Testis (tissue), 2 donors: Measurements from ENCODE around the gene NOS1.

Experiments
- CTCF ChIP-seq, 3 experiments: fragments of 450-650 bp in 2 of 3; fragments of 200-600 bp in 1 of 3; sonication (generic) in 1 of 3; IDR thresholded peaks; one replicate each; pipeline ENCODE4 v1.5.1; 2016 to 2019; ENCODE audit warnings: antibody characterized with exemption in 3 of 3, mild to moderate bottlenecking in 2 of 3, moderate library complexity in 1 of 3
- POLR2A ChIP-seq: fragments of 450-650 bp; IDR thresholded peaks from one replicate; pipeline ENCODE4 v1.6.1; 2017; ENCODE audit warnings: antibody characterized with exemption, mild to moderate bottlenecking, moderate library complexity

GRCh38 chr12:117226505-117226904 is 134.9 kb downstream of the NOS1 start:
- TF ChIP-seq CTCF (IDR thresholded peaks at IDR 0.05) (no peak), POLR2A (no peak)
